ENCODE measurements around the gene CEP250. TPM values are rescaled to one million over a fixed set of nuclear protein-coding genes. Genes with fewer than 3 reads are reported as not detected.

CEP250 gene

GRCh38 chr20:35568645-35569044 is 113.2 kb downstream of the CEP250 start:
- no peak overlapping the region for H3K27ac ChIP-seq (replicated peaks)
- DNase-seq (ENCODE audit: low read depth in 1 of 2, low spot score in 1 of 2), result no peak
- H3K27me3 ChIP-seq (ENCODE audit: insufficient read depth, poor library complexity, severe bottlenecking), result no peaks in the 10 kb centered on the region
- no peak overlapping the region for H3K4me3 ChIP-seq (replicated peaks; ENCODE audit: insufficient read depth, low read length)
- TF ChIP-seq POLR2AphosphoS5 (IDR thresholded peaks at IDR 0.05; ENCODE audit: low read depth), result no peak
- TF ChIP-seq REST (IDR thresholded peaks at IDR 0.05; ENCODE audit: insufficient replicate concordance, low read depth), result no peak
- TF ChIP-seq GABPA (IDR thresholded peaks at IDR 0.05; ENCODE audit: low read depth), result no peak
- TF ChIP-seq SPI1 (IDR thresholded peaks at IDR 0.05; ENCODE audit: borderline replicate concordance, low read depth), result no peak
- TF ChIP-seq CTCF (IDR thresholded peaks at IDR 0.05; ENCODE audit: insufficient read depth, low read length), result no peak

Small RNA genes within 50 kb of the gene (microRNA-seq; reads per million reads assigned to microRNA genes)
- not detected for gene MIR1289-1

Data from HL-60 (cell line).